OCI-LY3 (cell line): ENCODE results near the gene KCNA4.

Source experiments
- H2AFZ ChIP-seq: fragments of 200-600, 300-600 bp; shearing (Covaris generic); 2 replicates; pipeline ENCODE4 v1.6.0; 2014; ENCODE audit warnings: antibody characterized with exemption, low read depth, low read length
- H3K27ac ChIP-seq: fragments of 200-600, 300-600 bp; sonication (generic); 2 replicates; pipeline ENCODE4 v1.5.1; 2014; ENCODE audit warnings: mild to moderate bottlenecking, low read length, moderate library complexity, mixed read lengths
- H3K27me3 ChIP-seq: fragments of 200-600, 300-600 bp; sonication (generic); 2 replicates; pipeline ENCODE4 v1.6.1; 2014; ENCODE audit warnings: low read depth, low read length, mixed read lengths
- H3K36me3 ChIP-seq: fragments of 200-600, 300-600 bp; sonication (generic); replicated peaks from 2 replicates; pipeline ENCODE3; 2014; ENCODE audit warnings: low read depth, low read length, mixed read lengths
- H3K4me1 ChIP-seq: fragments of 300-600, 200-600 bp; sonication (generic); 2 replicates; pipeline ENCODE4 v1.6.1; 2014; ENCODE audit warnings: low read length, mixed read lengths
- H3K4me2 ChIP-seq: fragments of 200-600, 300-600 bp; sonication (generic); 2 replicates; pipeline ENCODE4 v1.6.1; 2014; ENCODE audit warnings: low read length, mixed read lengths
- H3K4me3 ChIP-seq: fragments of 300-600, 200-600 bp; sonication (generic); 2 replicates; pipeline ENCODE4 v1.5.1; 2014; ENCODE audit warnings: antibody characterized with exemption, mild to moderate bottlenecking, low read length, moderate library complexity
- H3K79me2 ChIP-seq: fragments of 300-600, 200-600 bp; shearing (Covaris generic); 2 replicates; pipeline ENCODE4 v1.6.1; 2014; ENCODE audit warnings: mild to moderate bottlenecking, low read length, mixed read lengths
- H3K9ac ChIP-seq: fragments of 300-600, 200-600 bp; shearing (Covaris generic); 2 replicates; pipeline ENCODE4 v1.6.0; 2014; ENCODE audit warnings: mild to moderate bottlenecking, low read length, moderate library complexity
- H3K9me3 ChIP-seq: fragments of 200-600, 300-600 bp; shearing (Covaris generic); 2 replicates; pipeline ENCODE4 v1.6.1; 2014; ENCODE audit warnings: low read length, mixed read lengths; ENCODE audit not compliant: insufficient read depth
- H4K20me1 ChIP-seq: fragments of 200-600, 300-600 bp; sonication (generic); 2 replicates; pipeline ENCODE4 v1.6.1; 2016; ENCODE audit warnings: low read length, mixed read lengths; ENCODE audit not compliant: insufficient read depth
- EZH2phosphoT487 ChIP-seq: fragments of 200-600 bp; shearing (Covaris generic); IDR thresholded peaks from 2 replicates; pipeline ENCODE4 v1.6.1; 2018; ENCODE audit warnings: antibody characterized with exemption, mixed run types, low read depth
- TF ChIP-seq, protein P1 (sequence below): fragments of 200-600, 300-600 bp; sonication (generic); IDR thresholded peaks from 2 replicates; pipeline ENCODE4 v1.5.1; 2014; ENCODE audit warnings: antibody characterized with exemption, low read length, low read depth

Gene KCNA4

DNA sequence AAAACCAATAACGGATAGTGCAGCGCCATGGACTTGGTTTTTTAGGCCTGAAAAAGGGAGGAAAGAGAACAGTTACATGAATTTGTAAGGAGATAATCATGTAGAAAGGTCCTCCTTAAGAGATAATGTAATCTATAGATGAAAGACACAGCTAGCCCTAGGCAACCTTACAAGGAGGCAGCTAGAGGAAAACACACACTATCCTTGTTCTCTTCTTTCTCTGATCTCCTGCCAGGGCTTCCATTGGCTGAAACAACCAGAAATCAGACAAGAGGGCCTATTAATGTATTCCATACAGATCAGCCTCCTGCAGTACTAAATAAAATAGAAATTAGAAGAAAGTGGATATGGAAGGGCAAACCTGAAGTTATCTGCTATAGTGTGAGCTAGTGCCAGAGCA, 53.0 kb downstream of the KCNA4 start:
- no peaks in the 10 kb centered on the region for H3K9me3 ChIP-seq
- no peak overlapping the region for H3K27ac ChIP-seq
- no peaks in the 10 kb centered on the region for H3K4me1 ChIP-seq
- no peak overlapping the region for H3K4me3 ChIP-seq
- H3K79me2 ChIP-seq, result no peaks in the 10 kb centered on the region
- TF ChIP-seq, protein P1, sequence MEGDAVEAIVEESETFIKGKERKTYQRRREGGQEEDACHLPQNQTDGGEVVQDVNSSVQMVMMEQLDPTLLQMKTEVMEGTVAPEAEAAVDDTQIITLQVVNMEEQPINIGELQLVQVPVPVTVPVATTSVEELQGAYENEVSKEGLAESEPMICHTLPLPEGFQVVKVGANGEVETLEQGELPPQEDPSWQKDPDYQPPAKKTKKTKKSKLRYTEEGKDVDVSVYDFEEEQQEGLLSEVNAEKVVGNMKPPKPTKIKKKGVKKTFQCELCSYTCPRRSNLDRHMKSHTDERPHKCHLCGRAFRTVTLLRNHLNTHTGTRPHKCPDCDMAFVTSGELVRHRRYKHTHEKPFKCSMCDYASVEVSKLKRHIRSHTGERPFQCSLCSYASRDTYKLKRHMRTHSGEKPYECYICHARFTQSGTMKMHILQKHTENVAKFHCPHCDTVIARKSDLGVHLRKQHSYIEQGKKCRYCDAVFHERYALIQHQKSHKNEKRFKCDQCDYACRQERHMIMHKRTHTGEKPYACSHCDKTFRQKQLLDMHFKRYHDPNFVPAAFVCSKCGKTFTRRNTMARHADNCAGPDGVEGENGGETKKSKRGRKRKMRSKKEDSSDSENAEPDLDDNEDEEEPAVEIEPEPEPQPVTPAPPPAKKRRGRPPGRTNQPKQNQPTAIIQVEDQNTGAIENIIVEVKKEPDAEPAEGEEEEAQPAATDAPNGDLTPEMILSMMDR, result no peak
- TF ChIP-seq EZH2phosphoT487, result no peak
- H2AFZ ChIP-seq, result no peak overlapping the region
- H3K4me2 ChIP-seq, result no peak overlapping the region
- H4K20me1 ChIP-seq, result no peaks in the 10 kb centered on the region
- H3K27me3 ChIP-seq, result no peaks in the 10 kb centered on the region
- no peaks in the 10 kb centered on the region for H3K36me3 ChIP-seq
- H3K9ac ChIP-seq, result no peak overlapping the region

DNA sequence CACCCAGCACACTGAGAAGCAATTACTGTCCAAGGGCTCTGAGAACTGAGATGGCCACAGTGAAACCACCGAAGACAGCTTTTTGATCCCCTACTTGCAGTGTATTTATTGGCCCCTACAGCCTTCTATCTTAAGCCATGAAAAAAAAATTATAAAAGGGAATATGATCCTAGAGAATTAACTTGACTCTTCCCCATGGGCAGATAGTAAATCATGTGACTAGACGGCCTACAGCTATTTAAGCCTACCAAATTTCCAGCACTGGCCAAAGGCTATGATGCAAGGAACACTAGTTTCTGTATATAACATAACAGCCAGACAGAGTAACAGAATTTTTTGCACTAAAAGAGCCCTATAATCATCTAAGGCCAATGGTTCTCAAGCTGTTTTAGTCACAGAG, 53.8 kb downstream of the KCNA4 start:
- H3K9ac ChIP-seq, result no peak overlapping the region
- H3K4me3 ChIP-seq, result no peak overlapping the region
- H3K27me3 ChIP-seq, result no peaks in the 10 kb centered on the region
- no peaks in the 10 kb centered on the region for H3K4me1 ChIP-seq
- no peak for TF ChIP-seq EZH2phosphoT487
- TF ChIP-seq, protein P1, result no peak
- H2AFZ ChIP-seq, result no peak overlapping the region
- no peaks in the 10 kb centered on the region for H3K9me3 ChIP-seq
- H3K27ac ChIP-seq, result no peak overlapping the region
- no peak overlapping the region for H3K4me2 ChIP-seq
- H3K36me3 ChIP-seq, result no peaks in the 10 kb centered on the region
- no peaks in the 10 kb centered on the region for H4K20me1 ChIP-seq
- H3K79me2 ChIP-seq, result no peaks in the 10 kb centered on the region

DNA sequence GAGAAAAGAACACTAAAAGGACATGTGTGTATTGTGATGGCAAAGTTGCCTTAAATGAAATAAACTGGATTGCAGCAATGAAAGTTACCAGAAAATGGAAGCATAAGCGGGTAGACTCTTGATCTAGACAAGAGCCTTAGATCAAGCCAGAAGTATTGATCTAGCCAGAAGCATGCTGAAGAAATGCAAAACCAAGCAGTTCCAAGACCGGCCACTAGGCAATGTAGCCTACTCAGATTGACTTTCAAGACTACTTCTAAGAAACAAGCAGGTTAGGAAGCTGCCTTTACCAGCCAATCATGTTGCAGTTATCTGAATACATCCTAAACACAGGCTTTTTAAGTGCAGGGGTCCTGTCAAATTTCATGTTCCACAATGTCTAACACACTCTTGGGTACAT, 54.6 kb downstream of the KCNA4 start:
- no peaks in the 10 kb centered on the region for H3K9me3 ChIP-seq
- H3K36me3 ChIP-seq, result no peaks in the 10 kb centered on the region
- no peaks in the 10 kb centered on the region for H3K27me3 ChIP-seq
- no peak overlapping the region for H3K4me2 ChIP-seq
- no peak for TF ChIP-seq EZH2phosphoT487
- TF ChIP-seq, protein P1, result peak; percentile 19; the same call in 1 of the 2 replicates
- H3K79me2 ChIP-seq, result no peaks in the 10 kb centered on the region
- H3K9ac ChIP-seq, result no peak overlapping the region
- H3K4me3 ChIP-seq, result no peak overlapping the region
- H3K4me1 ChIP-seq, result no peaks in the 10 kb centered on the region
- H3K27ac ChIP-seq, result no peak overlapping the region
- no peaks in the 10 kb centered on the region for H4K20me1 ChIP-seq
- no peak overlapping the region for H2AFZ ChIP-seq
